CD14-positive monocyte (primary cell): ENCODE data around the gene MYOZ3. TPM values are rescaled to one million over a fixed set of nuclear protein-coding genes. Genes with fewer than 3 reads are reported as not detected.

ENCODE experiments used
- DNase-seq, 3 donors: peaks; one replicate each; pipeline ENCODE4 v3.0.0-alpha.2; 2011 to 2022
- H2AFZ ChIP-seq: 2 replicates; pipeline ENCODE4 v1.6.0; 2012; ENCODE audit warnings: mild to moderate bottlenecking, low read depth, low read length, inconsistent platforms; ENCODE audit not compliant: insufficient read depth, poor library complexity, severe bottlenecking
- H3K27ac ChIP-seq, 2 donors: 1 replicate in 1 of 2; 2 replicates in 1 of 2; pipeline ENCODE4 v1.5.1; 2012 to 2013; ENCODE audit warnings: low read length in 2 of 2, control low read depth in 1 of 2, inconsistent platforms in 1 of 2, low read depth in 1 of 2, mild to moderate bottlenecking in 1 of 2
- H3K27me3 ChIP-seq, 2 donors: one replicate each; pipeline versions ENCODE4 v1.6.0 to v1.6.1; 2011 to 2013; ENCODE audit warnings: low read length in 2 of 2; ENCODE audit not compliant: control insufficient read depth in 2 of 2, insufficient read depth in 2 of 2
- H3K36me3 ChIP-seq, 2 donors: replicated peaks in 1 of 2; 1 replicate in 1 of 2; 2 replicates in 1 of 2; pipeline versions ENCODE4 v1.5.1 to v1.6.1; 2012 to 2013; ENCODE audit warnings: low read length in 2 of 2, control low read depth in 1 of 2, inconsistent platforms in 1 of 2, mild to moderate bottlenecking in 1 of 2; ENCODE audit not compliant: insufficient read depth in 2 of 2, control insufficient read depth in 1 of 2
- H3K4me1 ChIP-seq, 2 donors: 1 replicate in 1 of 2; 2 replicates in 1 of 2; pipeline versions ENCODE4 v1.5.1 to v1.6.1; 2012 to 2013; ENCODE audit warnings: low read length in 2 of 2, control low read depth in 1 of 2, inconsistent platforms in 1 of 2, mild to moderate bottlenecking in 1 of 2, moderate library complexity in 1 of 2; ENCODE audit not compliant: insufficient read depth in 2 of 2, control insufficient read depth in 1 of 2
- H3K4me2 ChIP-seq: replicated peaks from 2 replicates; pipeline ENCODE3; 2012; ENCODE audit warnings: low read length, moderate library complexity, mild to moderate bottlenecking; ENCODE audit not compliant: poor library complexity, severe bottlenecking; ENCODE audit errors: extremely low read depth
- H3K4me3 ChIP-seq, 3 experiments: fragments of 200-600 bp in 1 of 3; sonication (generic) in 1 of 3; replicated peaks in 1 of 3; 1 replicate in 2 of 3; 2 replicates in 1 of 3; pipeline ENCODE4 v1.5.1; 2011 to 2013; ENCODE audit warnings: low read length in 3 of 3, mild to moderate bottlenecking in 3 of 3, control low read depth in 2 of 3, low read depth in 2 of 3, inconsistent platforms in 1 of 3, moderate library complexity in 1 of 3
- H3K79me2 ChIP-seq: 2 replicates; pipeline ENCODE4 v1.6.0; 2012; ENCODE audit warnings: mild to moderate bottlenecking, control low read depth, inconsistent platforms, low read length, moderate library complexity; ENCODE audit not compliant: insufficient read depth
- H3K9ac ChIP-seq: 2 replicates; pipeline ENCODE4 v1.6.0; 2017; ENCODE audit warnings: low read length, mild to moderate bottlenecking; ENCODE audit not compliant: insufficient read depth, poor library complexity, severe bottlenecking
- H3K9me3 ChIP-seq, 2 donors: replicated peaks in 1 of 2; 1 replicate in 1 of 2; 2 replicates in 1 of 2; pipeline versions ENCODE4 v1.5.1 to v1.6.1; 2012 to 2013; ENCODE audit warnings: low read length in 2 of 2, control low read depth in 1 of 2; ENCODE audit not compliant: control insufficient read depth in 1 of 2, insufficient read depth in 1 of 2
- H4K20me1 ChIP-seq: 2 replicates; pipeline ENCODE4 v1.6.0; 2012; ENCODE audit warnings: mild to moderate bottlenecking, low read length, control low read depth, moderate library complexity; ENCODE audit not compliant: insufficient read depth
- H3K27ac Mint-ChIP-seq, 7 donors: one replicate each; pipeline ENCODE4 v1.8.0; 2020; ENCODE audit warnings: mild to moderate bottlenecking in 7 of 7, mixed read lengths in 7 of 7, moderate library complexity in 6 of 7, inconsistent platforms in 2 of 7
- H3K27me3 Mint-ChIP-seq, 3 donors: one replicate each; pipeline ENCODE4 v1.8.0; 2021 to 2022; ENCODE audit warnings: low read depth in 3 of 3, mild to moderate bottlenecking in 3 of 3, mixed read lengths in 3 of 3, moderate library complexity in 3 of 3, inconsistent platforms in 1 of 3
- H3K36me3 Mint-ChIP-seq, 2 donors: one replicate each; pipeline ENCODE4 v1.8.0; 2020; ENCODE audit warnings: mixed read lengths in 2 of 2, inconsistent platforms in 1 of 2, mild to moderate bottlenecking in 1 of 2
- H3K4me1 Mint-ChIP-seq: one replicate; pipeline ENCODE4 v1.8.0; 2020; ENCODE audit warnings: mild to moderate bottlenecking, mixed read lengths
- H3K4me3 Mint-ChIP-seq, 2 donors: one replicate each; pipeline ENCODE4 v1.8.0; 2020; ENCODE audit warnings: mild to moderate bottlenecking in 2 of 2, mixed read lengths in 2 of 2, moderate library complexity in 1 of 2
- H3K9me3 Mint-ChIP-seq, 7 donors: one replicate each; pipeline ENCODE4 v1.8.0; 2020 to 2022; ENCODE audit warnings: mixed read lengths in 7 of 7, mild to moderate bottlenecking in 6 of 7, moderate library complexity in 6 of 7, inconsistent platforms in 2 of 7
- CTCF ChIP-seq: fragments of 200-600 bp; IDR thresholded peaks from one replicate; pipeline ENCODE4 v1.8.0; 2022; ENCODE audit warnings: antibody characterized with exemption, mild to moderate bottlenecking
- WGBS: methylation state at CpG from one replicate; pipeline ENCODE4 v1.1.5; 2013; ENCODE audit warnings: missing lambda C conversion rate; ENCODE audit not compliant: insufficient coverage; 5-methylcytosine and 5-hydroxymethylcytosine counted together
- intact Hi-C, 2 donors: fragments of 100-400 bp; cut with micrococcal nuclease; formaldehyde crosslinking; loops; one replicate each; pipeline versions ENCODE4 v1.15.0 to v1.15.1; 2023
- polyA plus RNA-seq, 3 donors: library from polyadenylated mRNA; depleted of rRNA in 1 of 3; unstranded in 2 of 3; stranded (reverse) in 1 of 3; fragments of 300-500 nt in 2 of 3; fragments of >200 nt in 1 of 3; fragmentation: Illumina TruSeq in 2 of 3; gene quantifications; 1 replicate in 2 of 3; 2 replicates in 1 of 3; pipeline ENCODE4 v1.2.3, GENCODE V29; 2012 to 2021

MYOZ3 gene
- polyA plus RNA-seq, 3 donors: not detected

GRCh38 chr5:150649108-150650020 lies 11.7 kb upstream of the MYOZ3 start:
- Histone ChIP-seq H4K20me1 (no peaks in the 10 kb centered on the region), H2AFZ (no peak overlapping the region), H3K27ac (no peak overlapping the region), H3K27me3 (no peaks in the 10 kb centered on the region), H3K9ac (no peak overlapping the region), H3K4me3 (no peak overlapping the region), H3K4me2 (no peak overlapping the region), H3K4me1 (no peaks in the 10 kb centered on the region), H3K36me3 (no peaks in the 10 kb centered on the region), H3K79me2 (no peaks in the 10 kb centered on the region), H3K9me3 (no peaks in the 10 kb centered on the region)
- Mint-ChIP-seq H3K36me3 (no peaks in the 10 kb centered on the region), H3K4me1 (no peaks in the 10 kb centered on the region), H3K9me3 (peaks cover 0 to 2% (median 0%) of the 10 kb centered on the region in 7 donors), H3K27me3 (peaks cover 0 to 5% (median 4%) of the 10 kb centered on the region in 3 donors), H3K27ac (no peak overlapping the region), H3K4me3 (no peak overlapping the region)
- TF ChIP-seq CTCF: no peak
- no peak for DNase-seq
- intact Hi-C loops: loop anchor here in 1 of 2 donors (10.0 kb wide), 1 partner anchor 195 kb away; no protein-coding TSS in a partner anchor
- WGBS: 96% methylated on average over 41 of the region's 46 CpGs

- WGBS: 93% methylated on average over 27 of the region's 38 CpGs
- Histone ChIP-seq H3K4me3 (no peak overlapping the region), H4K20me1 (no peaks in the 10 kb centered on the region), H3K27me3 (no peaks in the 10 kb centered on the region), H3K4me1 (no peaks in the 10 kb centered on the region), H3K36me3 (no peaks in the 10 kb centered on the region), H3K4me2 (no peak overlapping the region), H3K79me2 (no peaks in the 10 kb centered on the region), H3K9me3 (no peaks in the 10 kb centered on the region), H3K27ac (no peak overlapping the region), H3K9ac (no peak overlapping the region), H2AFZ (no peak overlapping the region)
- H3K27me3 Mint-ChIP-seq: peaks cover 1 to 6% (median 5%) of the 10 kb centered on the region in 3 donors
- no peak overlapping the region for H3K4me3 Mint-ChIP-seq
- H3K4me1 Mint-ChIP-seq: no peaks in the 10 kb centered on the region
- H3K36me3 Mint-ChIP-seq: no peaks in the 10 kb centered on the region
- DNase-seq: no peak
- peak overlapping the region in 1 of 7 donors; percentile 46 for H3K27ac Mint-ChIP-seq
- intact Hi-C loops: loop anchor here in 1 of 2 donors (10.0 kb wide), 1 partner anchor 196 kb away; no protein-coding TSS in a partner anchor
- peaks cover 0 to 2% (median 0%) of the 10 kb centered on the region in 7 donors for H3K9me3 Mint-ChIP-seq
- TF ChIP-seq CTCF: no peak
Observed at GRCh38 chr5:150650021-150651006, 10.7 kb upstream of the MYOZ3 start.
